B cell (primary cell): Measurements from ENCODE around the gene DHX57. TPM values are rescaled to one million over a fixed set of nuclear protein-coding genes. Genes with fewer than 3 reads are reported as not detected.

ENCODE experiments used
- ATAC-seq: fragments of 200-7000 bp; cut with Tn5 transposase; one replicate; pipeline ENCODE4 v1.10.0; 2021; ENCODE audit warnings: low read depth, mild to moderate bottlenecking, moderate number of reproducible peaks, moderate library complexity
- CTCF ChIA-PET: fragments of 350-600 bp; sonication (Branson Sonifier 250); formaldehyde crosslinking; loops from one replicate; lab custom pipeline; 2021; ENCODE audit warnings: antibody characterized with exemption, inconsistent platforms; lab: Charles Lee
- POLR2A ChIA-PET: fragments of 350-600 bp; sonication (Branson Sonifier 250); formaldehyde crosslinking; loops from one replicate; lab custom pipeline; 2021; ENCODE audit warnings: antibody characterized with exemption; lab: Charles Lee
- DNase-seq: peaks from one replicate; pipeline ENCODE4 v3.0.0; 2013
- H2AFZ ChIP-seq: 2 replicates; pipeline ENCODE4 v1.6.1; 2012; ENCODE audit warnings: mild to moderate bottlenecking, low read depth, low read length; ENCODE audit not compliant: insufficient read depth, poor library complexity, severe bottlenecking
- H3K27ac ChIP-seq, 2 donors: 1 replicate in 1 of 2; 2 replicates in 1 of 2; pipeline ENCODE4 v1.5.1; 2012 to 2013; ENCODE audit warnings: low read length in 2 of 2, mild to moderate bottlenecking in 2 of 2, moderate library complexity in 1 of 2
- H3K27me3 ChIP-seq, 4 experiments: fragments of 200-600 bp in 1 of 4; sonication (generic) in 1 of 4; replicated peaks in 1 of 4; 1 replicate in 2 of 4; 2 replicates in 2 of 4; pipeline versions ENCODE4 v1.6.1 to v1.7.0; 2013 to 2016; ENCODE audit warnings: low read length in 3 of 4, mild to moderate bottlenecking in 2 of 4, mixed read lengths in 1 of 4, moderate library complexity in 1 of 4; ENCODE audit not compliant: insufficient read depth in 4 of 4, control insufficient read depth in 3 of 4; ENCODE audit errors: control extremely low read depth in 1 of 4
- H3K36me3 ChIP-seq, 2 experiments: replicated peaks in 1 of 2; 1 replicate in 1 of 2; 2 replicates in 1 of 2; pipeline versions ENCODE4 v1.6.1 to v1.7.1; 2013; ENCODE audit warnings: low read length in 1 of 2; ENCODE audit not compliant: insufficient read depth in 2 of 2, control insufficient read depth in 1 of 2; ENCODE audit errors: control extremely low read depth in 1 of 2, extremely low read depth in 1 of 2
- H3K4me1 ChIP-seq, 2 donors: fragments of 200-600 bp in 1 of 2; sonication (generic) in 1 of 2; 1 replicate in 1 of 2; 2 replicates in 1 of 2; pipeline versions ENCODE4 v1.5.1 to v1.6.1; 2013 to 2017; ENCODE audit warnings: low read length in 2 of 2; ENCODE audit not compliant: control insufficient read depth in 2 of 2, insufficient read depth in 2 of 2
- H3K4me2 ChIP-seq: replicated peaks from 2 replicates; pipeline ENCODE3; 2012; ENCODE audit warnings: mild to moderate bottlenecking, low read depth, low read length; ENCODE audit not compliant: poor library complexity, severe bottlenecking
- H3K4me3 ChIP-seq, 5 experiments: fragments of 200-600 bp in 1 of 5; sonication (generic) in 1 of 5; 1 replicate in 3 of 5; 2 replicates in 2 of 5; pipeline versions ENCODE4 v1.5.1 to v1.7.0; 2011 to 2016; ENCODE audit warnings: low read length in 4 of 5, mild to moderate bottlenecking in 4 of 5, low read depth in 2 of 5, control low read depth in 1 of 5, moderate library complexity in 1 of 5; ENCODE audit not compliant: insufficient read depth in 1 of 5; ENCODE audit errors: control extremely low read depth in 1 of 5, extremely low read depth in 1 of 5
- H3K79me2 ChIP-seq: fragments of 200-600 bp; sonication (generic); one replicate; pipeline ENCODE4 v1.6.0; 2016; ENCODE audit warnings: low read length; ENCODE audit not compliant: control insufficient read depth, insufficient read depth
- H3K9ac ChIP-seq: fragments of 200-600 bp; sonication (generic); 2 replicates; pipeline ENCODE4 v1.6.1; 2017; ENCODE audit warnings: mild to moderate bottlenecking, low read length, moderate library complexity
- H3K9me3 ChIP-seq, 3 donors: one replicate each; pipeline versions ENCODE4 v1.6.1 to v1.7.1; 2013; ENCODE audit warnings: low read length in 2 of 3; ENCODE audit not compliant: control insufficient read depth in 2 of 3, insufficient read depth in 1 of 3; ENCODE audit errors: control extremely low read depth in 1 of 3
- H4K20me1 ChIP-seq: 2 replicates; pipeline ENCODE4 v1.6.0; 2012; ENCODE audit warnings: mild to moderate bottlenecking, low read length; ENCODE audit not compliant: insufficient read depth, control insufficient read depth, poor library complexity, severe bottlenecking
- H3K27ac Mint-ChIP-seq: one replicate; pipeline ENCODE4 v1.8.0; 2021; ENCODE audit warnings: mixed read lengths
- H3K27me3 Mint-ChIP-seq: one replicate; pipeline ENCODE4 v1.8.0; 2021; ENCODE audit warnings: mixed read lengths
- H3K4me1 Mint-ChIP-seq: one replicate; pipeline ENCODE4 v1.8.0; 2021; ENCODE audit warnings: mixed read lengths
- H3K4me3 Mint-ChIP-seq: one replicate; pipeline ENCODE4 v1.8.0; 2021; ENCODE audit warnings: mixed read lengths
- H3K9me3 Mint-ChIP-seq: one replicate; pipeline ENCODE4 v1.8.0; 2022; ENCODE audit warnings: mixed read lengths; ENCODE audit not compliant: insufficient read depth
- CTCF ChIP-seq: fragments of 200-600 bp; IDR thresholded peaks from one replicate; pipeline ENCODE4 v1.8.0; 2022; ENCODE audit warnings: antibody characterized with exemption, mild to moderate bottlenecking
- EZH2 ChIP-seq: IDR thresholded peaks from 2 replicates; pipeline ENCODE4 v1.6.1; 2012; ENCODE audit warnings: borderline replicate concordance, low read depth, mild to moderate bottlenecking, moderate library complexity, low read length; ENCODE audit not compliant: insufficient read depth, poor library complexity, severe bottlenecking
- WGBS: methylation state at CpG from one replicate; pipeline ENCODE4 v1.1.5; 2013; ENCODE audit warnings: missing lambda C conversion rate; ENCODE audit not compliant: insufficient coverage; 5-methylcytosine and 5-hydroxymethylcytosine counted together
- intact Hi-C: fragments of 100-400 bp; cut with micrococcal nuclease; formaldehyde crosslinking; loops from one replicate; pipeline ENCODE4 v1.10.0; 2022
- polyA plus RNA-seq: library from polyadenylated mRNA; depleted of rRNA; stranded (reverse); fragments of >200 nt; gene quantifications from 2 replicates; pipeline ENCODE4 v1.2.3, GENCODE V29; 2012
- total RNA-seq, 2 donors: library from RNA; stranded (reverse); fragments of 120-200 nt in 1 of 2; gene quantifications; 1 replicate in 1 of 2; 2 replicates in 1 of 2; pipeline versions ENCODE4 v1.2.3 to v1.2.4, GENCODE V29; 2013 to 2022

The DHX57 gene
- total and polyA plus RNA-seq, 2 donors (not counting 1 experiment from before 2014, with no cell fraction given) = 7.7 to 25.0 TPM

- CTCF ChIA-PET = no interaction called here
Observed at GRCh38 chr2:38898256-38898655, 22.5 kb upstream of the DHX57 start.

DNA sequence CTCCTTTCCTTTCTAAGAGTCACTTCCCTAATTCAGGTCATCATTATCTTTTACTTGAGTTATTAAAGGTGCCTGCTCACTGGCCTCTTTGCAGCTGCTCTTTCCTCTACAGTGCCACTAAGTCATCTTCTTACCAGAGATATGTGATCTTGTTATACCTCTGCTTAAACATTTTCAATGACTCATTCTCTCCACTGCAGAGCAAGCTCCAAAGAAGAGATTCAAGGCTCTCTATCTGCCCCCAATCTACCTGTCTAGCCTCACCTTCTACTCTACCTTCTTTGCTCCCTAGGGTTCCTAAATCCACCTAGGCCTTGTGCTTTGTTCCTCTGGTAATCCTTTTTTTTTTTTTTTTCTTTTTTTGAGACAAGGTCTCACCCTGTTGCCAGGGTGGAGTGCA, 17.1 kb upstream of the DHX57 start:
- Mint-ChIP-seq H3K4me1 (no peaks in the 10 kb centered on the region), H3K4me3 (no peak overlapping the region), H3K27me3 (peaks cover 4% of the 10 kb centered on the region), H3K9me3 (no peaks in the 10 kb centered on the region), H3K27ac (no peak overlapping the region)
- no peaks in the 10 kb centered on the region for H4K20me1 ChIP-seq
- no peak for ATAC-seq
- no peak overlapping the region for H3K9ac ChIP-seq
- no peak overlapping the region for H3K4me2 ChIP-seq
- no peaks in the 10 kb centered on the region for H3K27me3 ChIP-seq
- intact Hi-C loops = no loop called here
- H3K9me3 ChIP-seq = peaks cover 0 to 4% (median 0%) of the 10 kb centered on the region in 3 donors
- no peak overlapping the region for H2AFZ ChIP-seq
- no peak for TF ChIP-seq EZH2
- no peak for TF ChIP-seq CTCF
- H3K79me2 ChIP-seq = no peaks in the 10 kb centered on the region
- H3K27ac ChIP-seq = no peak overlapping the region
- H3K4me3 ChIP-seq = no peak overlapping the region
- H3K4me1 ChIP-seq = no peaks in the 10 kb centered on the region
- CTCF ChIA-PET = no interaction called here
- H3K36me3 ChIP-seq = no peaks in the 10 kb centered on the region
- POLR2A ChIA-PET = no interaction called here
- no peak for DNase-seq

More at GRCh38 chr2:38898256-38898655, 22.5 kb upstream of the DHX57 start:
- no peak overlapping the region for H3K4me3 ChIP-seq
- H3K36me3 ChIP-seq = no peaks in the 10 kb centered on the region
- H3K27ac Mint-ChIP-seq = no peak overlapping the region
- H3K4me3 Mint-ChIP-seq = no peak overlapping the region
- no peak overlapping the region for H2AFZ ChIP-seq
- no peaks in the 10 kb centered on the region for H3K4me1 ChIP-seq
- intact Hi-C loops = no loop called here
- H3K27me3 ChIP-seq = peaks cover 0 to 4% (median 0%) of the 10 kb centered on the region in 4 experiments
- no peak overlapping the region for H3K4me2 ChIP-seq
- H3K79me2 ChIP-seq = no peaks in the 10 kb centered on the region
- 100% methylated on average over 3 of the region's 5 CpGs for WGBS
- no peaks in the 10 kb centered on the region for H3K4me1 Mint-ChIP-seq
- TF ChIP-seq CTCF (no peak), EZH2 (no peak)
- H3K27me3 Mint-ChIP-seq = peaks cover 9% of the 10 kb centered on the region
- no peaks in the 10 kb centered on the region for H3K9me3 ChIP-seq
- H3K9me3 Mint-ChIP-seq = no peaks in the 10 kb centered on the region
- H4K20me1 ChIP-seq = no peaks in the 10 kb centered on the region
- no peak for DNase-seq
- POLR2A ChIA-PET = no interaction called here
- H3K27ac ChIP-seq = no peak overlapping the region
- no peak overlapping the region for H3K9ac ChIP-seq
- ATAC-seq = no peak
